ENCODE results near the gene LTB4R.
A peak's percentile ranks its signal among the peaks of the same experiment; 100 is the strongest.
"Not testable (repeated sequence)": the region's sequence is repeated elsewhere in the genome, so short reads cannot be mapped to it uniquely, and the experiment has no call there.

Gene LTB4R

GRCh38 chr14:24343795-24344660, 32.7 kb downstream of the LTB4R start:
- no peak for DNase-seq (ENCODE audit: low read depth)

- no peak for DNase-seq (ENCODE audit: low read depth)
These were observed 35.8 kb downstream of the LTB4R start for GRCh38 chr14:24347134-24347533.

GRCh38 chr14:24348186-24348585, 36.9 kb downstream of the LTB4R start:
- DNase-seq (ENCODE audit: low read depth), result no peak

- DNase-seq (ENCODE audit: low read depth), result no peak
These were observed 38.4 kb downstream of the LTB4R start for GRCh38 chr14:24349742-24350141.

GRCh38 chr14:24351517-24351916, 40.2 kb downstream of the LTB4R start:
- DNase-seq (ENCODE audit: low read depth), result peak; percentile 91

GRCh38 chr14:24353559-24354481, 42.5 kb downstream of the LTB4R start:
- DNase-seq (ENCODE audit: low read depth), result peak; percentile 54

- DNase-seq (ENCODE audit: low read depth), result not testable (repeated sequence)
These were observed 43.2 kb downstream of the LTB4R start for GRCh38 chr14:24354482-24354825.

GRCh38 chr14:24355009-24355408, 43.7 kb downstream of the LTB4R start:
- DNase-seq (ENCODE audit: low read depth), result no peak

- DNase-seq (ENCODE audit: low read depth), result no peak
These were observed 44.9 kb downstream of the LTB4R start for GRCh38 chr14:24356208-24356607.

- no peak for DNase-seq (ENCODE audit: low read depth)
These were observed 49.0 kb downstream of the LTB4R start for GRCh38 chr14:24360281-24360680.

GRCh38 chr14:24361326-24361725, 50.0 kb downstream of the LTB4R start:
- DNase-seq (ENCODE audit: low read depth), result no peak

- no peak for DNase-seq (ENCODE audit: low read depth)
These were observed 51.1 kb downstream of the LTB4R start for GRCh38 chr14:24362241-24362960.

- DNase-seq (ENCODE audit: low read depth), result no peak
These were observed 52.1 kb downstream of the LTB4R start for GRCh38 chr14:24363401-24363800.

GRCh38 chr14:24364841-24365240, 53.5 kb downstream of the LTB4R start:
- no peak for DNase-seq (ENCODE audit: low read depth)

- DNase-seq (ENCODE audit: low read depth), result peak; percentile 96
These were observed 54.5 kb downstream of the LTB4R start for GRCh38 chr14:24365600-24366412.

- no peak for DNase-seq (ENCODE audit: low read depth)
These were observed 55.1 kb downstream of the LTB4R start for GRCh38 chr14:24366413-24366720.

- peak; percentile 99 for DNase-seq (ENCODE audit: low read depth)
These were observed 55.6 kb downstream of the LTB4R start for GRCh38 chr14:24366721-24367513.
